HG02588 (cell line): ENCODE data around the gene ARID1B.
A peak's percentile ranks its signal among the peaks of the same experiment; 100 is the strongest.

Source experiments
- ATAC-seq: cut with Tn5 transposase; IDR thresholded peaks from one replicate; pipeline ENCODE4 v1.9.1; 2021; ENCODE audit warnings: mild to moderate bottlenecking, moderate library complexity; ENCODE audit not compliant: unreplicated experiment

ARID1B gene

DNA sequence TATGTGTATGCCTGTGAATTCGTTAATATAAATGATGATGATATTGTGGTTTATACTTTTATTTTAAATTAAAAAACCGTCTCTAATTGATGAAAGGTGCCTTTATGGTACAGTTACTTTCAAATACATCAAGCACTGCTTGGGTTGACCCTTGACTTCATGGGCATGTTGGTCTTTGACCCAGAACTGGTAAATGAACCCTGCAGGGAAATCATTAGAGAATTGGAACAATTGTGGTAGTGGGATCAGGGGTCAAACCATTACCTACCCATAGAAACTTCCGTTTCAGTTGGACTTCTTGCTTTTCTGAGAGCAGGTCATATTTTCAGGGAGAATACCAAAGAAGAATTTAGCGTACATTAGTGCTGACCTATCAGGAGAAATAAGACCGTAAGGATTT is 288.2 kb downstream of the ARID1B start:
- no peak for ATAC-seq

DNA sequence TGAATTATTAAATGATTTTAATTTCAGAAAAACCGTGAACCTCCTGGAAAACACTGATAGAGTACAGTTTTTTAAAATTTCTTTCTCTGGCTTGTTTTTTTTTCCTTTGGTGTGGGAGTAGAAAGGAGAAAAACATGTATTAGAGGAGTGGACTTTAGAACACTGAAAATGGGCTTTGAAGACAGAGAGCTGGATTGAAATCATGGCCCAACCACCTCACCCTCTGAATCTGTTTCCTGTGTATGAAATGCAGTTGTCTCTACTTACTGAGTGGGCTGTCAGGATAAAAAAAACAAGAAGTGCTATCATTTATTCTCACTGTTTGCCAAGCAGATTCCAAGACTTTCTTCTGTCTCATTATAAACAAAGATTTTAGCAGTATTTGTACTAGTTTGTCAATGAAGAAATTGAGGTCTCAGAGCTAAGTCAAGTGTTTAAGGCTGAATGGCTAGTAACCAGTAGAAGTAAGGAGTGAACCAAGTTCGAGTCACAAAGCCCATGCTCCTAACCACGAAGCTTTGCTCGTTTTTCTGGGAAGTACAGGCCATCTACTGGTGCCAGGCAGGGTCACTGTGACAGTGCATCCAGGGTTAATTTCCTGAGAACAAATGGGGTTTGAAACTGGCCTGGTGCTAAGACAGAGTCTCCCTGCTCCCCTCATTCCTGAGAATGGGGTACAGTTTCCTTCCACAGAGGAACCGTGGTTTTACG is 289.8 kb downstream of the ARID1B start:
- no peak for ATAC-seq

DNA sequence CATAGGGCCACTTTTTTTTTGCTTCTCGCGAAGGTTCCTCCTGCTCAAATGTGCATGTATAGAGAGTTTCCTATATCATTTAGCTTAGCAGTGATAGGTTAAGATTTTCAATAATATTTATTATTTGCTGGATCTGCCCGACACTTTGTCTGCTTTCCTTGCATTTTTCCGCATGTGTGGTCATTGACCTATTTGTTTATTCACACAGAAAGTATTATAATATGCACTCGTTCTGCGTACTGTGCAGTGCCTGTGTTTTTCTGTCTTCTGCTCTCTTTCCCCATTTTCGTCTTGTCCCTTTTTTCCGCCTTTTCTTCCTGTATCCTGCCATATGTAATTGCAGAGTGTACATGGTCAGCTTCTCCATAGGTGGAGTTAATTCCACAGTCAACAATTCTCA is 290.3 kb downstream of the ARID1B start:
- ATAC-seq, result no peak

DNA sequence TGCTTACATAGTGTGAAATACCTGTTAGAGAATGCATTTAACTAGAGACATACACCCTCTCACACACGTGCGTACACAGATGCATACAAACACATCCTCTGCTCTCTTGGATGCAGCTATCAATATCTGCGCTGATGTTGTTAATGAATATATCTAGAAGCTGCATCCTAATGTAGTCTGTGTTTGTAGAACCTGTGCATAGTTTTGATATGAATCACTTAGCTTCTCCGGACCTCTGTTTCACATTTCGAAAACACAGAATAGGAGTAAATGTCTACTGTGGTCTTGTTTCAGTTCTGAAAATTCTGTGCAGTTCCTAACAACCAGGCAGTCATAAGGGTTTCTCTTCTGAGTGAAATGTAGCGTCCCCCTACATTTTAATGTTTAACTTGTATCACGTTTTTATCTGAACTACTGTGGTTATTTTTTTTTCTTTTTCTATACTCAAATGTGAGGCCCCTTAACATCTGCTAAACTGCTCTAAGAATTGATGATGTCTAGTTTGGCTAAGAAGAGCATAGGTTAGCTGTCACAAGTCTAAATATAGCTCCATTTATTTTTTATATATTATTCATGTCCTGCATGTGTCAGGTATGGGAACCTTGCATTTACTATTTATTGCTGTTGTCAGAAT is 291.6 kb downstream of the ARID1B start:
- ATAC-seq, result peak; percentile 96

- ATAC-seq, result no peak
These were observed 292.4 kb downstream of the ARID1B start for GRCh38 chr6:157069585-157069984.

DNA sequence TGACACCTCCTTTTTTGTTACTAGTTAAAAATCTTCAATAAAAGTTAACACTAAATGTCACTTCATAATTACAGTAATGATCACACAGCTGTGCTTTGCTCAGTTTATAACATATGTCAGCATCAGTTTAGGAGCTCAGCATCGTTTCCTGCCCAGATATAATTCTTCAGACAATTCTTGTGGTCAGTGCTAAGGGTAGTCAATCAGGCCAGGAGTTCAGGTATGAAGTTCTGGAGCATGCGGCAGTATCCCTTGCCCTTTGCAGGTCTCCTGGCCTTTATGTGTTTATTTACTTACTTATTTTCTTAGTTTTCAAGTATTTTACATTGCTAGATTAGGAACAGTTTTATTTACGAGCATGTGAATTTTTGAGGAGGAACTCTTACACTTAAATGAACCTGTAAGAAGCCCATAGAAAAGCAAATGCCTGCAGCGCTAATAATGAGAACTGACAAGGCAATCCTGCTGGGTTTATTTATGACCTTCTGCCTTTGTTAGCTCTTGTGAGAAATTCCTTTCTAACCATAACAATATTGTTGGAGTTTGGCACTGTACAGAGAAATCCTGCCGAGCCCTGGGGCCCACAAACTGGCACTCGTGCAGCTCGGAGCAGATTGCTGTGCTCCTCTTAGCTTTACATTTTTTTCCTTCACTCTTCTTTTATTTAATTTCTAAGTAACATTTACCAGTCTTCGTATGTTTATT is 293.4 kb downstream of the ARID1B start:
- no peak for ATAC-seq

- ATAC-seq, result no peak
These were observed 294.9 kb downstream of the ARID1B start for GRCh38 chr6:157072128-157072527.

GRCh38 chr6:157073596-157073995 is 296.4 kb downstream of the ARID1B start:
- ATAC-seq, result no peak

DNA sequence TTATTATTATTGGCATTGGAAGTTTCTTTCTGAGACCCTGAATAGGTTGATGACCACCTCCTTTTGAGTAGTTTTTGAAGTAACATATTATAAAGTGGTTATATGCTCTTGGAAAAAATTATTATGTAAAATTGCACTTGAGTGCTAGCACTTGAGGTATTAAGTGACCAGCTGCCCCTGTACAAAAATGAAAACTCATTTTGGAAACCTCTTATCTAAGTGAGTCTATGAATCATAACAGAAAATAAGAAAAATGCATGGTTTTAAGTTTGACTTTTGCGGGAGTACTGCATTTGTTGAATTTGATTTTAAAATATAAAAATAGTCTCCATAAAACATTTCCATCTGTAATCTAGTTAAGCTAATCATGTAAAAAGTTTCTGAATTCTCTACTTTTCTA is 297.8 kb downstream of the ARID1B start:
- no peak for ATAC-seq

DNA sequence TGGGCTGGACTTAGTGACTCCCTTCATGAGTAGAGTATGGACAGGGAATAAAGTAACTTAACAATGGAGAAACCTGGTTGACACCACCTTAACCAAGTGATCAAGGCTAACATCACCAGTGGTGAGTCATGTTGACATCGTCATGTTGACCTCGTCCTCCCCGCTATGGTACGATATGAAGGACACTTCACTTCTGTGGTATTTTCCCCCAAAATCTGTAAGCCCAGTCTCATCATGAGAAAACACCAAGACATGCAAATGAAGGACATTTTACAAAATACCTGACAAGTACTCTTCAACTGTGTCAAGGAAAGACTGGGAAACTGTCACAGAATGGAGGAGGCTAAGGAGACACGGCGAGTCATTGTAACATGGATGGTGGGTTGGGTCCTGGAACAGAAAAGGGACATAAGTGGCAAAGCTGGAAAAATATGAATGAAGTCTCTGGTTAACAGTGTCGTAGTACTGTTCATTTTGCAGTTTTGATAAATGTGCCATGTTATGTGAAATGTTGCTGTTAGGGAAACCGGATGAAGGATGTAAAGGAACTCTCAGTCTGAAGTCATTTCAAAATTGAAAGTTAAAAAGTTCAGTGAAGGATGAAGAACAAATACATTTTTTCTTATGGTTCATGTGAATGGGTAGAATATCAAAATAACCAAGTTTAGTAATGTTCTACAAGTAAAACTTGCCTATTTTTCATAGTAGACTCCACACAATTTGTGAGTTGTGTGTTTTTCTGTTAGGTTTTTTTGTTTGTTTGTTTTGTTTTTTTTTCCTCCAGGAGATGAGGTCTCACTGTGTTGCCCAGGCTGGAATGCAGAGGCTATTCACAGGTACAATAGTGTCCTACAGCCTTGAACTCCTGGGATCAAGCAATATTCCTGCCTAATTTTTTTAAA is 298.6 kb downstream of the ARID1B start:
- ATAC-seq, result peak; percentile 71

DNA sequence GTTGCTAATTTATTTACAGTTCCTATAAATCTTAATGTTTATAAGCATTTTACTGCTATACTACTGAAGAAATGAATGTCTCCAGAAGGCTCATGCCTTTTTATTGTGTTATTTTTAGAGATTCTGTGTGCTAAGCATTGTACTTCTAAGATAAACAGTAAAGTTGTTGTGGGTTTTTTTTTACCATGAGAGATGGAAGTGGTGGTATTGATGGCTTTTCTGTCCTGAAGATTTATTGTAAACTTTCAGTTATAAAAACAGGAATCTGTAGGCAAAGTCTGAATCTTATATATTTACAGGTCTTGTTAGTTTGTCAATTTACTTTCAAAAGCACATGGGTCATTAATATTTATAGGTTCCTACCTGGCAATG is 299.3 kb downstream of the ARID1B start:
- no peak for ATAC-seq

DNA sequence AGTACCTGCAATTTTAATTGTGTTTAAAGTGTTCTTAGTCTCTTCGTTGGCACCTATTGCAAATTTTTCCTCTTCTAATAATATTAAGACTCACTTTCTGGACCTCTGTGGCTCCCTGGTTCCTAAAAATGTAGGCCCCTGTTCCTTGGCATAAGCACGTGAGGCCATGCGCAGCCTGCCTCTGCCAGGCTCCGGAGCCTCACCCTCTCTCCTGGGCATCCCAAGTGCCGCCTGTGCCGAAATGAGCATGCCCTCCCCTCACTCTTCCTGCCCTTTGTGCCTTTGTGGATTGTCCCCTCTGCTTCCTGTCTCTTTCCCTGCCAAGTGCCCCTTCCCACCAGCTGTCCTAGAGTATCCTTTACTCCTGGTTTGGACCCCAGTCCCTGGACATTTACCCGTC is 300.1 kb downstream of the ARID1B start:
- ATAC-seq, result no peak

- no peak for ATAC-seq
These were observed 301.1 kb downstream of the ARID1B start for GRCh38 chr6:157078326-157078725.

GRCh38 chr6:157079277-157079676 is 302.1 kb downstream of the ARID1B start:
- no peak for ATAC-seq

DNA sequence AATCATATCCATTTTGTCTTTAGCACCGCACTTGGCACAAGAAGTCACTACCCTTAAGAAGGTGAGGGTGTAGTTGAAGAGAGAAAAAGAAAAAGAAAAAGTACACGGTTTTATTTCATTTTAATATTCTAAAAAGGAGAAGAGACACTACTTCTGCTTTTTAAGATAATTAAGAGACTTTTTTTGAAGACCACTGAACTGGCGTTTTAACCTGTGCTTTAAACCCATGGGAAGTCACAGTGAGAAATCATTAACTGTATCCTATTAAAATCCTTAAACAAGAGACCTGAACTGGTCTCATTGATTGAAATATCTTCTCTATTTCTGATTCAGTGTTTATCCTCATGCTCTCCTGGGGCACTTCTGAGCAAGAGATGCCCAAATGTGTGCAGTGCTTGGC is 302.6 kb downstream of the ARID1B start:
- no peak for ATAC-seq

- no peak for ATAC-seq
These were observed 303.8 kb downstream of the ARID1B start for GRCh38 chr6:157080986-157081391.

- ATAC-seq, result no peak
These were observed 306.2 kb downstream of the ARID1B start for GRCh38 chr6:157083343-157083742.

DNA sequence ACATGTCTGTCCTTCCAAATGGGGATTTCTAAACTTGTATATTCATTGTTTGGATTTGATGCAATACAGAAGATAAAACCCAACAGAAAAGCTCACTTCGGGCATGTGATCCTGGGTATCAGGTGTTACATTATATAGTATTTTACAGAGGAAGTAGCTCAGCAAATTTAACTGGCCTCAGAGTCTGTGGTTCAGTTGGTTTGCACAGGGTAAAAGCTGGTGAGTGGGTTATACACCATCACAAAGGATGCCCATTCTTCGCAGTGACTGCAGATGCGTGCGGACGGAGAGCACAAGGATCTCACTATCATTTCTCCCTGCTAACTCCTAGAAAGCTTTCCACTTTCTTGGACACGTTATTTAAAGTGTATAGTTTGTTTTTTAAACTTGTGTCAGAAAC is 309.5 kb downstream of the ARID1B start:
- no peak for ATAC-seq

- no peak for ATAC-seq
These were observed 310.8 kb downstream of the ARID1B start for GRCh38 chr6:157087974-157088373.

- no peak for ATAC-seq
These were observed 311.7 kb downstream of the ARID1B start for GRCh38 chr6:157088841-157089240.

DNA sequence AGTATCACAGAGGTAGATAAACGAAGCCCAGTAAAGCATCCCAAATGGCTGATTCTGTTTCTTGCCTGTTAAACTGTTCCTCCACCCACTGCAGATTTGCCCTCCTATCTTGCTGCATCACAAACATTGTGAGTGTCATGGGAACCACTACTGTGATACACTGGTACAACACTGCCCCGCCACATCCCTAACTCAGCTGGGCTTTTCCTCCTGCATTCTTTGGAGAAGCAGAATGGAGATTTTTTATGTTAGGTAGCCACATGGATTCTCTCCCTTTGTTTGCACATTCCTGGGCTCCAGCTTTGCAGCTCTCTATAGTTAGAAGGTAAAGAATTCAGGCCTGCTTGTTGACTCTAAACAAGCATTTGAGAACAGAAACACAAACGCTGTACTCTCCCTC is 312.1 kb downstream of the ARID1B start:
- ATAC-seq, result no peak
